GM12878 (cell line): ENCODE results near the gene FKRP. TPM values are rescaled to one million over a fixed set of nuclear protein-coding genes. Genes with fewer than 3 reads are reported as not detected.
A peak's percentile ranks its signal among the peaks of the same experiment; 100 is the strongest.

ENCODE experiments used
- ATAC-seq: fragments of 200-7000 bp; cut with Tn5 transposase; 3 replicates; pipeline ENCODE4 v1.9.1; 2020; ENCODE audit warnings: mild to moderate bottlenecking, moderate library complexity
- BruUV-seq: library from RNA; stranded (reverse); fragments of 400-500 nt; replicated peaks from 2 replicates; lab custom pipeline; 2021; lab: Mats Ljungman, UMichigan
- CTCF ChIA-PET: fragments of 300-600 bp; sonication (Branson Sonifier 250); formaldehyde crosslinking; extraction: SDS; loops from one replicate; lab custom pipeline; 2021; ENCODE audit warnings: inconsistent platforms; lab: Yijun Ruan, JAX
- POLR2A ChIA-PET: fragments of 350-600 bp; formaldehyde crosslinking; extraction: SDS; loops from one replicate; lab custom pipeline; 2021; ENCODE audit warnings: inconsistent platforms; lab: Charles Lee
- RAD21 ChIA-PET: fragments of 300-600 bp; sonication (Branson Sonifier 250); formaldehyde crosslinking; loops from one replicate; lab custom pipeline; 2023; ENCODE audit warnings: antibody characterized with exemption; ENCODE audit not compliant: unreplicated experiment; lab: Charles Lee
- SMC1A ChIA-PET: fragments of 300-600 bp; sonication (Branson Sonifier 250); formaldehyde crosslinking; loops from one replicate; lab custom pipeline; 2023; ENCODE audit not compliant: unreplicated experiment, uncharacterized antibody; lab: Charles Lee
- DNase-seq: peaks from one replicate; pipeline ENCODE4 v3.0.0-alpha.2; 2011; ENCODE audit warnings: low read depth, low spot score
- FAIRE-seq: peaks from 3 replicates; lab custom pipeline; 2011; peaks lifted over from hg19 to GRCh38; lab: Jason Lieb, UNC
- H2AFZ ChIP-seq: 2 replicates; pipeline ENCODE4 v1.6.0; 2011; ENCODE audit warnings: low read depth, low read length, control low read depth; ENCODE audit not compliant: control insufficient read depth
- H3K27ac ChIP-seq: 2 replicates; pipeline ENCODE4 v1.5.1; 2011; ENCODE audit warnings: control low read depth; ENCODE audit not compliant: control insufficient read depth, insufficient read depth
- H3K27me3 ChIP-seq, 2 experiments: replicated peaks in 1 of 2; 2 replicates each; pipeline versions ENCODE4 v1.6.0 to v1.6.1; 2011; ENCODE audit warnings: low read length in 1 of 2; ENCODE audit not compliant: control insufficient read depth in 2 of 2, insufficient read depth in 2 of 2
- H3K36me3 ChIP-seq, 2 experiments: 2 replicates each; pipeline ENCODE4 v1.5.1; 2011; ENCODE audit warnings: low read length in 1 of 2; ENCODE audit not compliant: control insufficient read depth in 2 of 2, insufficient read depth in 2 of 2
- H3K4me1 ChIP-seq: 2 replicates; pipeline ENCODE4 v1.6.1; 2011; ENCODE audit warnings: mild to moderate bottlenecking, low read length, moderate library complexity, mixed read lengths; ENCODE audit not compliant: control insufficient read depth, insufficient read depth
- H3K4me2 ChIP-seq: 2 replicates; pipeline ENCODE4 v1.6.0; 2011; ENCODE audit warnings: control low read depth; ENCODE audit not compliant: control insufficient read depth, insufficient read depth
- H3K4me3 ChIP-seq: fragments of 200-600 bp; sonication (generic); 2 replicates; pipeline ENCODE4 v1.5.1; 2016
- H3K79me2 ChIP-seq: 2 replicates; pipeline ENCODE4 v1.6.0; 2011; ENCODE audit warnings: low read length; ENCODE audit not compliant: control insufficient read depth, insufficient read depth
- H3K9ac ChIP-seq: 2 replicates; pipeline ENCODE4 v1.8.0; 2011; ENCODE audit warnings: low read length, control low read depth, mixed read lengths; ENCODE audit not compliant: control insufficient read depth, insufficient read depth
- H3K9me3 ChIP-seq: replicated peaks from 3 replicates; pipeline ENCODE4 v1.5.1; 2011; ENCODE audit warnings: mild to moderate bottlenecking, low read length; ENCODE audit not compliant: control insufficient read depth, insufficient read depth
- H4K20me1 ChIP-seq: 2 replicates; pipeline ENCODE4 v1.6.0; 2011; ENCODE audit not compliant: control insufficient read depth, insufficient read depth
- BACH1 ChIP-seq: fragments of 450-650 bp; IDR thresholded peaks from 2 replicates; pipeline ENCODE4 v1.6.1; 2017; ENCODE audit warnings: mild to moderate bottlenecking, borderline replicate concordance
- BCL3 ChIP-seq: IDR thresholded peaks from 2 replicates; pipeline ENCODE4 v1.6.1; 2011; ENCODE audit warnings: borderline replicate concordance, low read depth, mild to moderate bottlenecking, moderate library complexity, low read length; ENCODE audit not compliant: insufficient read depth, poor library complexity, severe bottlenecking
- CTCF ChIP-seq, 3 experiments: IDR thresholded peaks in 2 of 3; conservative IDR thresholded peaks in 1 of 3; 2 replicates each; pipeline ENCODE4 v1.5.1; 2011; ENCODE audit warnings: low read depth in 3 of 3, low read length in 3 of 3, mild to moderate bottlenecking in 3 of 3, control low read depth in 2 of 3, moderate library complexity in 2 of 3, inconsistent platforms in 1 of 3, mixed read lengths in 1 of 3; ENCODE audit not compliant: control insufficient read depth in 2 of 3, insufficient read depth in 1 of 3; ENCODE audit errors: extremely low read depth in 1 of 3
- DPF2 ChIP-seq: fragments of 450-650 bp; IDR thresholded peaks from 2 replicates; pipeline ENCODE4 v1.6.1; 2017; ENCODE audit warnings: mild to moderate bottlenecking
- EGR1 ChIP-seq, 2 experiments: IDR thresholded peaks; 1 replicate in 1 of 2; 2 replicates in 1 of 2; pipeline ENCODE4 v1.6.1; 2011 to 2012; ENCODE audit warnings: low read depth in 2 of 2, low read length in 2 of 2, borderline replicate concordance in 1 of 2, mild to moderate bottlenecking in 1 of 2, moderate library complexity in 1 of 2
- IKZF1 ChIP-seq: fragments of 450-650 bp; conservative IDR thresholded peaks from 2 replicates; pipeline ENCODE4 v1.6.1; 2017; ENCODE audit warnings: antibody characterized with exemption, mild to moderate bottlenecking
- KDM1A ChIP-seq: fragments of 200-600 bp; sonication (generic); IDR thresholded peaks from 2 replicates; pipeline ENCODE4 v1.6.1; 2016; ENCODE audit warnings: borderline replicate concordance
- LARP7 ChIP-seq: fragments of 450-650 bp; IDR thresholded peaks from 2 replicates; pipeline ENCODE4 v1.6.1; 2017; ENCODE audit warnings: mild to moderate bottlenecking
- PKNOX1 ChIP-seq: fragments of 450-650 bp; IDR thresholded peaks from 2 replicates; pipeline ENCODE4 v1.6.1; 2016; ENCODE audit warnings: mild to moderate bottlenecking
- ZBTB11 ChIP-seq: fragments of 450-650 bp; formaldehyde crosslinking; IDR thresholded peaks from 2 replicates; pipeline ENCODE4 v1.5.0; 2022; ENCODE audit warnings: mild to moderate bottlenecking, missing genetic modification characterization
- WGBS: methylation state at CpG from one replicate; pipeline ENCODE4 v1.1.6; 2016; ENCODE audit warnings: low lambda C conversion rate; ENCODE audit not compliant: insufficient replicate concordance, insufficient coverage; ENCODE audit errors: missing lambda C conversion rate; 5-methylcytosine and 5-hydroxymethylcytosine counted together
- in situ Hi-C: fragments of 300-500 bp; cut with MboI; formaldehyde crosslinking; loops from 9 replicates; pipeline ENCODE4 v1.14.3; 2018; ENCODE audit warnings: mixed read lengths
- intact Hi-C: fragments of 100-400 bp; cut with micrococcal nuclease; formaldehyde crosslinking; loops from one replicate; pipeline ENCODE4 v1.14.2; 2022; ENCODE audit not compliant: unreplicated experiment
- polyA plus RNA-seq, 11 experiments: library from polyadenylated mRNA; depleted of rRNA in 4 of 11; unstranded in 6 of 11; stranded (reverse) in 5 of 11; fragments of >200 nt; fragmentation: Nextera tagmentation in 4 of 11; fragmentation: Illumina TruSeq in 1 of 11; extraction: Ambion mirVana in 4 of 11; extraction: Trizol in 1 of 11; gene quantifications; 1 replicate in 1 of 11; 2 replicates in 10 of 11; pipeline versions ENCODE4 v1.2.1 to v1.2.3, GENCODE V29; 2011 to 2016; ENCODE audit warnings: inconsistent platforms in 2 of 11, missing spikeins in 2 of 11, low read depth in 1 of 11
- total RNA-seq, 4 experiments: library from RNA; depleted of rRNA in 3 of 4; stranded (reverse); fragments of >200 nt in 3 of 4; fragmentation: Illumina TruSeq in 1 of 4; extraction: Trizol in 1 of 4; gene quantifications; 2 replicates each; pipeline versions ENCODE4 v1.2.1 to v1.2.3, GENCODE V29; 2013 to 2021

Gene FKRP
- total and polyA plus RNA-seq, 10 of the 15 experiments (the other 5 are each of a cell fraction or from before 2014, with no cell fraction given): 1.3 to 14.1 (median 7.8) TPM

GRCh38 chr19:46715975-46716671 lies 29.7 kb upstream of the FKRP start:
- POLR2A ChIA-PET: interaction anchor here (0.6 to 2.1 kb wide), 8 partner anchors 12 to 947 kb away, joined by 3 to 5 read pairs (median 4); partner anchors contain the start of gene SIX5
- Histone ChIP-seq H3K4me2 (peak overlapping the region; percentile 60; the same call in 1 of the 2 replicates), H3K4me1 (peaks cover 30% of the 10 kb centered on the region), H3K27me3 (no peaks in the 10 kb centered on the region), H3K9ac (peak overlapping the region; percentile 86), H3K79me2 (peaks cover 50% of the 10 kb centered on the region)
- in situ Hi-C loops: no loop called here
- no TSS peak for BruUV-seq
- SMC1A ChIA-PET: interaction anchor here (0.6 to 1.1 kb wide), 5 partner anchors 11 to 45 kb away, joined by 3 read pairs; no protein-coding TSS in a partner anchor
- TF ChIP-seq IKZF1 (0 out of 2 replicates have a peak, but pooled peaks have one; percentile 22), BCL3 (no peak), BACH1 (no peak), CTCF (IDR thresholded peaks at IDR 0.05 in 2 of 3, conservative IDR thresholded peaks at IDR 0.05 in 1 of 3; ENCODE audit: control insufficient read depth in 2 of 3, extremely low read depth in 1 of 3, insufficient read depth in 1 of 3, low read depth in 3 of 3, low read length in 3 of 3) (0 out of 6 replicates have a peak, but pooled peaks of 1 of the 3 experiments have one; percentile 3), PKNOX1 (no peak), ZBTB11 (CRISPR knock-in tag) (no peak), DPF2 (no peak), KDM1A (no peak), LARP7 (no peak), EGR1 (IDR thresholded peaks at IDR 0.05; ENCODE audit: borderline replicate concordance in 1 of 2, low read depth in 2 of 2, low read length in 2 of 2) (0 out of 3 replicates have a peak, but pooled peaks of 1 of the 2 experiments have one; percentile 12)
- TF ChIP-seq, all 136 proteins: peak for 3
- FAIRE-seq (no peak), DNase-seq (no peak), ATAC-seq (no peak)
- 0% methylated on average over 26 of the region's 42 CpGs for WGBS
- peaks cover 3 to 14% of the 10 kb centered on the region in 2 experiments; a peak in 3 of 4 replicates for H3K36me3 ChIP-seq
- ChIA-PET CTCF (interaction anchor here (0.8 to 5.4 kb wide), 8 partner anchors 12 to 528 kb away, joined by 3 to 64 read pairs (median 4); partner anchors contain the start of gene DACT3), RAD21 (interaction anchor here (0.6 to 1.7 kb wide), 7 partner anchors 15 to 1077 kb away, joined by 3 to 5 read pairs (median 4); partner anchors contain the start of genes CALM3, DACT3, EML2 and PTGIR)
- no peaks in the 10 kb centered on the region for H4K20me1 ChIP-seq
- intact Hi-C loops: loop anchor here (5.0 kb wide), 1 partner anchor 104 kb away; no protein-coding TSS in a partner anchor
- H3K4me3 ChIP-seq: peak overlapping the region; percentile 91
- no peak overlapping the region; the same call in 1 of the 2 replicates for H2AFZ ChIP-seq
- H3K27ac ChIP-seq: peak overlapping the region; percentile 74
- no peaks in the 10 kb centered on the region for H3K9me3 ChIP-seq
